Right lobe of liver (tissue), 4 donors: ENCODE results near the gene KCNIP3.

Source experiments
- POLR2A ChIP-seq: fragments of 450-650 bp; IDR thresholded peaks from one replicate; pipeline ENCODE4 v1.6.1; 2017; ENCODE audit warnings: antibody characterized with exemption, mild to moderate bottlenecking
- TF ChIP-seq, protein P1 (sequence below), 4 donors: fragments of 200-600 bp in 3 of 4; fragments of 450-650 bp in 1 of 4; IDR thresholded peaks; one replicate each; pipeline versions ENCODE4 v1.5.1 to v1.8.0; 2016 to 2022; ENCODE audit warnings: antibody characterized with exemption in 4 of 4, mild to moderate bottlenecking in 2 of 4
- donor health status: DM: no; HTN: no; CAD: no.
- donor health status: DM: no; HTN: no; CAD: no.
- donor health status: DM: no; HTN: yes; CAD: no.

DNA sequence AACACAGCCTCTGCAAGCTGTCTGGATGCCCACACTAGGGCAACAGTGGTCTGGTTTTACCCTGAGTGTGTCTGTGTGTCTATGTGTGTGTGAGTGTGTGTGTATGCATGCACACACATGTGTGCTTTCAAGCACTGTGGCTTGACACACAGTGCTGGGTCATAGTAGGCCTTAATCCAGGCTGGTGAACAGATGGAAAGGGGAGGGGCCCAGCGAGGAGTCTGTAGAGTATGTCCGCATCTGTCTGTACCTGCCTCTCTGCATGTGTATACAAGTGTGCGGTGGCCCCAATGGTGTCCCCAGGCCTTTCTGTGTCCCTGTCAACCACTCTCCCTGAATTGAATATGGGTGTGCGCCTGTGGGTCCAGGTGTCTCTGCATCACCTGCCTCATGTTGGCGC, 9.3 kb upstream of the KCNIP3 start:
- TF ChIP-seq, protein P1, sequence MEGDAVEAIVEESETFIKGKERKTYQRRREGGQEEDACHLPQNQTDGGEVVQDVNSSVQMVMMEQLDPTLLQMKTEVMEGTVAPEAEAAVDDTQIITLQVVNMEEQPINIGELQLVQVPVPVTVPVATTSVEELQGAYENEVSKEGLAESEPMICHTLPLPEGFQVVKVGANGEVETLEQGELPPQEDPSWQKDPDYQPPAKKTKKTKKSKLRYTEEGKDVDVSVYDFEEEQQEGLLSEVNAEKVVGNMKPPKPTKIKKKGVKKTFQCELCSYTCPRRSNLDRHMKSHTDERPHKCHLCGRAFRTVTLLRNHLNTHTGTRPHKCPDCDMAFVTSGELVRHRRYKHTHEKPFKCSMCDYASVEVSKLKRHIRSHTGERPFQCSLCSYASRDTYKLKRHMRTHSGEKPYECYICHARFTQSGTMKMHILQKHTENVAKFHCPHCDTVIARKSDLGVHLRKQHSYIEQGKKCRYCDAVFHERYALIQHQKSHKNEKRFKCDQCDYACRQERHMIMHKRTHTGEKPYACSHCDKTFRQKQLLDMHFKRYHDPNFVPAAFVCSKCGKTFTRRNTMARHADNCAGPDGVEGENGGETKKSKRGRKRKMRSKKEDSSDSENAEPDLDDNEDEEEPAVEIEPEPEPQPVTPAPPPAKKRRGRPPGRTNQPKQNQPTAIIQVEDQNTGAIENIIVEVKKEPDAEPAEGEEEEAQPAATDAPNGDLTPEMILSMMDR (IDR thresholded peaks at IDR 0.05): no peak
- TF ChIP-seq POLR2A: no peak
